Mesenteric fat pad (tissue), 1 donor: Measurements from ENCODE around the gene CCDC136. TPM values are rescaled to one million over a fixed set of nuclear protein-coding genes. Genes with fewer than 3 reads are reported as not detected.
A peak's percentile ranks its signal among the peaks of the same experiment; 100 is the strongest.

ENCODE experiments used
- DNase-seq: peaks from one replicate; pipeline ENCODE4 v3.0.0-alpha.2; 2020; ENCODE audit warnings: low spot score
- total RNA-seq: library from RNA; stranded (reverse); fragmentation: NEBNext Ultra II Directional; extraction: Animal tissue kit (Norgen Biotek cat#: 25700); gene quantifications from one replicate; pipeline ENCODE4 v1.2.1, GENCODE V29; 2021
- donor health status: DM: yes; HTN: yes; CAD: no.

The CCDC136 gene
- total RNA-seq, 1 donor from 2014 or later: 6.8 TPM

DNA sequence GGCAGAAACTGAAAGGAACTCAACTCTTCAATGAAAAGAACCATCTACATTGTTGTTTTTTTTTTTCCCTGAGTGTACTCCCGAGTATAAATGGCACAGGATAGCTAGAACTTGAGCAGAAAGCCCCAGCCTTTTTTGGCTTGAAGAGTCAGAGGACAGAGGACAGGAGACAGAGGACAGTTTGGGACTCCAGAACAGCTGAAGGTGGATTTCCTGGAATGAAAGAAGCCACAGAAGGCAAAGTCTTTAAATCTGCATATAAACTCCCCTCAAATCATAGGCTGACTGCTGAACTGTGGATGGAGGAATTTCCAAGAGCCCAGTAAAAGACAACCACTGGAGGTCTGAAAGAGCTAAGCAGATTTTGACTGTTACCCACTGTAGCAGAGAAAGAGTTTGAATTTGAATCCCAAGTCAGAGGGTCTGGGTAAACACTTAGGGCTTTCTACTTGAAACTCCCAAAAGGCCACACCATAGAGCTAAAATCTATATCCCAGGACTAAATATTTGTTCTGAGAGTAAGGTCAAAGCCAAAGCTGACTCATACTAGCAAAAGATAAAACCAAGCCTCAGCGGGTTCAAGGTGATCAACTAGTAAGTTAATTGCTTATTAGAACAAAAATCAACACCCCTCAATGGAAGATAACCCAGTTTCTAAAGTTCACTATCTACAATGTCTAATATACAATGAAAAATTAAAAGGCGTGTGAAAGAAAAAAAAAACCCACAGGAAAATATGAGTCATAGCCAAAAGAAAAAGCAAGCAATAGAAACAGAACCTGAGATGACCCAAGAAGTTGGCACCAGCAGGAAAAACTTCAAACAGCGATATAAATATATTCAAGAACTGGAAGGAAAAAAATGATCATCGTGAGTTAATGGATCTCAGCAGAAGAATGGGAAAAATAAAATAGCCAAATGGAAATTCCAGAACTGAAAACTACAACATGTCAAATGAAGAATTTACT, 14.3 kb upstream of the CCDC136 start:
- DNase-seq: no peak

GRCh38 chr7:128778946-128779345, 12.8 kb upstream of the CCDC136 start:
- DNase-seq: no peak

GRCh38 chr7:128781126-128781525, 10.6 kb upstream of the CCDC136 start:
- no peak for DNase-seq

DNA sequence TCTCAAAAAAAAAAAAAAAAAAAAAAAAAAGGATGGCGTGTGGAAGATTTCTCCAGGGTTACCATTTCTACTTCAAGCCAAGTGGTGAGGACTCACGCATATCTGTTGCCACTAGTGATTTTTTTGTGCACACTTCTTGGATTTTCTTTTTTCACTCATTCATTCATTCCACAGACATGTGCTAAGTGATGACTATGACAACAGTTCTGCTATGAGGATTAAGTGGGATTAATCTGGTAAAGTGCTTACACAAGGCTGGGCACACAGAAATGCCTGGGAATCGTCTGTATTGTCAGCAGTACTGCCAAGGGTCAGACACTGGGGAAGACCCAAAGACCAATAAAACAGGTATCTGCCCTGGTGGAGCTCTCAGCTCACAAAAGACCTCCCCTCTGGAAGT, 9.9 kb upstream of the CCDC136 start:
- DNase-seq: no peak

DNA sequence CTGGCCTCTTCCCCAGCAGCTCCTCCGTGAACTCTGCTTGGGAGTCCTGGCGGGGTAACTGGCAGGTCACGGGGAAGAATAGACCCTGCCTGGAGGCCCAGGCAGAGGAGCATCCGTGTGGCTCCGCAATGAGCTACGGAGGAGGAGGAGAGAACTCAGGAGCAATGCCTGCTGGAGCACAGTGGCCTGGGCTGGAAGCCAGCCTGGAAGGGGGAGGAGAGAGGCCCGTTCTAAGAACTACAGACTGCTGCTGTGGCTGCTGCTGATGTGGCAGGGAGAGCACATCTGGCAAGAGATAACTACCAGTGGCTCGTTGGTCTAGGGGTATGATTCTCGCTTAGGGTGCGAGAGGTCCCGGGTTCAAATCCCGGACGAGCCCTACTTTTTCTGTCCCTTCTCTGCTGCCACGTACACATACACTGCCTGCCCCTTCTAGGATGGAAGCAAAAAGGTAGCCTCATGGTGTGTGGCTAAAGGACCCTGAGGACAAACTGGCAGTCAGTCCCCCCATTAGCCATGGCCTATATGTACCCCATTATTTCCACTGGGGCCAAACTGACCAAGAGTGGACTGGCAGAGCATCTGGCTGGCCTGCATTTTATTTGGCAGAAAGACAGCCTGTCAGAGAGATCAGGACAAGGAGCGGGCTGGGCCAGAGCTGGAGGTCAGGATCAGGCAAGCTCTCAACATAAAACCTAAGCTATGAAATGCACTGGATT, 8.5 kb upstream of the CCDC136 start:
- DNase-seq: no peak

DNA sequence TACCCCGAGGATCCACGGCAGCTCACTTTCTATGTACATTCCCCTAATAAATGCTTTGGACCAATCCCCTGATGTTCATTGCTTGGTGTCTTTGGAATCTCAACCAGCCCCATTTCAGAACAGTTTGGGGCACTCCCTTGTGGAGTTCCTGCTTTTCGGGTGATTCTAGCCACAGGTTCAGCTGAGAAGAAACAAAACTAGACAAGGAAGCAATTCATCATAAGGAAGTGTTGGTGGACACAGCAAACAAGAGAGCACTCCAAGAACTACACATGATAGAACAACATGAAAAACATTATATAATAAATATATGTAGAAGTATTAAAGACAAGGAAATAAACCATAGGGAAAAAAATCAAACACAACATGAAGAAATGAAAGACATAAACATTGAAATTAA, 6.0 kb upstream of the CCDC136 start:
- no peak for DNase-seq

DNA sequence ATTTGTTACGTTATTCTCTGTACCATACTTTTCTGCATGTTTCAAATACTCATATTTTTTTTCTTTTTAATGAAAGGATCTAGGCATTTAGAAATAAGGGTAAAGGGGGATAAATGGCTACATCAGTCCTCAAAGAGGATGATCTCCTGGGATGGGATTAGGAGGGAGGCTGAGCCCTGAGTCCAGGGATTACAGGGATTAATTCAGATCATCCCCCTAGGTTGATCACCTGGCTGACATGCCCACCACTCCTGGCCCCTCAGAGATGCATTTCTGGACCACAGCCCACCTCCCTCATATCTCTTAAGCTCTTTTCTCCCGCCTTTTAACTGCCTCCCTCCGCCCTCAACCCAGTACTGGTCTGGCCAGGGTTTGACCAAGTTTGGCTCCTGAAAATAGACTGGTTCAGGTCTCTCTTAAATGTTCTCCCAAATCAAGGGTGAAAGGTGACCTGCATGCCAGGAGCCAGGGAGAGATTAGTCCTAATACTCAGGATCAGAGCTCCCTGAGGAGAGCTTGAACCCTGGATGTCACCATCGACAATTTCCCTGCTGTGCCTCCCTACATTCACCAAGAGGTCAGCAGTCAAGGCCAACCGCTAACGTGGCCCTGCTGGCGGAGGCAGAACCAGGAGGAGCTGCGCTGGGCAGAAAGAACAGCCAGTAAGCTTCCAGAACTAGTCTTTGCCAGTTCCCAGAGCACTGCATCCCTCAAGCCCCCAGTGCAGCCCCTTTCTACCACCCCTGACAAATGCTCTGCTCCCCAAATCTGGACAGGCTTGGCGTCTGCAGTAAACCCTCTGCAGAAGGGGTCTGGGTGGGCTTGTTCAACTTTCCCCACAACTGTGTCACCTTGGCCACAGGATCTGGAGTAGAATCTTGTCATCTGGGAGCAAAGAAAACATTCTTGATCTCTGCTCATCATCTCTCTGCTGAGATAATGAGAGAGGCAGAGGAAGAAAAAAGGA, 3.0 kb upstream of the CCDC136 start:
- DNase-seq: no peak

- no peak for DNase-seq
Observed at GRCh38 chr7:128790315-128791041, 1.3 kb upstream of the CCDC136 start.

DNA sequence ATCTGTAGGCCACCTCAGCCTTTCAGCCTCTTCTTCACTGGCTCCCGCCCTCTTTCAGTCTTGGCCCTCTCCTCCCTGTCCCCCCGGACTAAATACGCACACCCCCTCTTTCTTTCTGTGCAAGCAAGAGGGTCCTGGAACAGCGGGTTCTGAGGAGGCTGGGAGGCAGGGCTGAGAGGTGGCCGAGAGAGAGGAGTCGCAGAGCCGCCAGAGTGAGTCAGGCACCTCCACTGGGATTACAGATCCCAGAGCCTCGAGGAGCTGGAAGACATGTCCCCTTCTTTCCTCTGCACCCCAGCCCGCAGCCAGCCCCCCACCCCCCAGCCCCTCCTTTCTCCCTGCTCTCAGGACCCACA, 182 bp downstream of the CCDC136 start:
- no peak for DNase-seq

DNA sequence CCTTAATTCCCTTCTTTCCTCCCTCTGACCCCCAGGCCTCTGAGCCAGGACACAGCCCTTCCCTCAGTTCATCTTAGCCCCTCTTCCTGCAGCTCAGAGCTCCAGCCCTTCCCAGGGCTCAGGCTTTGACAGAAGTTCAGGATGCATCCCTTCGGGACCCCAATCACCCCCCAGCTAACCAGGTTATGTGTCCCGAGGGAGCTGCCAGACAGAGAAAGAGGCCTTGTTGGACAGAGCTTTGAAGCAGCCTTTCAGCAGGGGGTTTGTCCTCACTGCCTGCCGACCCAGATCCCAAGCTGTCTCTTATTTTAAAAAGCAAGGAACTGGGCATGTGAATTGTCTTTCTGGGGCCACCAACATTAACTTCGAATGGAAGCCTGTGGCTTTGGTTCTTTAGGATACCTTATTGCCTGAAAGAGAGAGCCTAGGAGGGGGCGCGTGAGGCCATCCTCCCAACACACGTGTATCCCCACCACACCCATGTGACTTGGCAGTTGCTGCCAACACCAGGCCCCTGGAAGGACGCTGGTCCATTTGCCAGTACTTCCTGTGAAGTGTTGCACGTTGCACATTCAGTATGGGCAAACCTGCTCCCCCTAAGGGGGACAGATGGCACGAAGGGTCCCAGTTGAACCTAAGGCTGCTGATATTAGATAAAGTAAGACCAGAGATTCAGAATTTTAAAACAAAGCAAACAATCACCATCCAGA, 858 bp downstream of the CCDC136 start:
- no peak for DNase-seq

GRCh38 chr7:128793181-128793547, 1.4 kb downstream of the CCDC136 start:
- DNase-seq: no peak

DNA sequence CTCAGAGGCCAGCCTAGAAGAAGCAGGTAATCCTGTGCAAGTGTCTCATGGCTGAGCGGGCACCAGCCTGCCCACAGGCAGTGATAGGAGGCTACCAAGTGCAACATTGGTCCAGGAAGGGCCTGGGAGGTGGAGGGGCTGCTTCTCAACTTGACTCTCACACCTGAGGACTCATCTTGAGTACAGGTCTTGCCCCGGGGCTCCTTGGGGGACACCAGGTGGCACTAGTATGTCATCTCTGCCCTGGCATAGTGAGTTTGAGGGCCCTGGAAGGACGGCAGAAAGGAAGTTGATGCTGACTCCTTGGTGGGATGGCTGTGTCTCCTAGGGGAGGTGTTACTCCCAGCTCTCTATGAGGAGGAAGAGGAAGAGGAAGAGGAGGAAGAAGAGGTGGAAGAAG, 2.3 kb downstream of the CCDC136 start:
- DNase-seq: peak; percentile 53

GRCh38 chr7:128794436-128794835, 2.7 kb downstream of the CCDC136 start:
- DNase-seq: peak; percentile 62

DNA sequence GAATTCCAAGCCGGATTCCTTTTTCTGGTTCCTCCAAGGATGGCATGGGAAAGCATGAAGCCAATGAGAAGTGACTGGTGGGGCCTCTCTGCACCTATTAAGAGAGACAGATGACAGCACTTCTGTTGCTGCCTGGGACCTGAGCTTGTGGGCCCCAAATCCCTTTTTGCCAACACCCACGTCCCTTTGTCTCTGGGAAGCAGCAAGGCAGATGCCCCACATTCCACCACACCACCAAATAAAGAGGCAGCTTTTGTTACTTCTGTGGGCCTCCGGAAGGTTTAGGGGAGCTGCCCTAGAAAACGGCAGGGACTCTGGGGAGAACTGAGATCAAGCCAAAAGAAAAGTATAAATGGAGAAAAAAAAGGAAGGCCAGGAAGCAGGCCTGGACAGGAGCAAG, 3.4 kb downstream of the CCDC136 start:
- DNase-seq: peak; percentile 18

- DNase-seq: peak; percentile 37
Observed at GRCh38 chr7:128796327-128796726, 4.6 kb downstream of the CCDC136 start.

DNA sequence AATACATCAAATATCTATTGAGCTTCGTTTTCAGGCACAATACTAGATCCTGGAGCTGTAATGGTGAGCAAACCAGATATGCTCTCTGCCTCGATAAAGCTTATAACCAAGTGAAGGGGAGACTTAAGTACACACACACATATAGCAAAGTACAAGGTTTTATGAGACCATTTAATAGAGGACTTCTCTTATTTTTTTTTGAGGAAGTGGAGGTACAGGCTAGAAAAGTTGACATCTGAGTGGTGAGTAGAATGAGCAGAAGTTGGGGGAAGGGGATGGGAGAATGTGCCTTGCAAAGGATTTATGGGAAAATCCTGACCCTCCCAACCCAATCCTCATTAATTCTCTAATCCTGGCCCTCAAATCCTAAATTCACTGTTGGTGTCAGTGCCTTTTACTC, 7.7 kb downstream of the CCDC136 start:
- DNase-seq: no peak

- DNase-seq: no peak
Observed at GRCh38 chr7:128800567-128800966, 8.8 kb downstream of the CCDC136 start.

- peak; percentile 30 for DNase-seq
Observed at GRCh38 chr7:128801003-128801402, 9.2 kb downstream of the CCDC136 start.

DNA sequence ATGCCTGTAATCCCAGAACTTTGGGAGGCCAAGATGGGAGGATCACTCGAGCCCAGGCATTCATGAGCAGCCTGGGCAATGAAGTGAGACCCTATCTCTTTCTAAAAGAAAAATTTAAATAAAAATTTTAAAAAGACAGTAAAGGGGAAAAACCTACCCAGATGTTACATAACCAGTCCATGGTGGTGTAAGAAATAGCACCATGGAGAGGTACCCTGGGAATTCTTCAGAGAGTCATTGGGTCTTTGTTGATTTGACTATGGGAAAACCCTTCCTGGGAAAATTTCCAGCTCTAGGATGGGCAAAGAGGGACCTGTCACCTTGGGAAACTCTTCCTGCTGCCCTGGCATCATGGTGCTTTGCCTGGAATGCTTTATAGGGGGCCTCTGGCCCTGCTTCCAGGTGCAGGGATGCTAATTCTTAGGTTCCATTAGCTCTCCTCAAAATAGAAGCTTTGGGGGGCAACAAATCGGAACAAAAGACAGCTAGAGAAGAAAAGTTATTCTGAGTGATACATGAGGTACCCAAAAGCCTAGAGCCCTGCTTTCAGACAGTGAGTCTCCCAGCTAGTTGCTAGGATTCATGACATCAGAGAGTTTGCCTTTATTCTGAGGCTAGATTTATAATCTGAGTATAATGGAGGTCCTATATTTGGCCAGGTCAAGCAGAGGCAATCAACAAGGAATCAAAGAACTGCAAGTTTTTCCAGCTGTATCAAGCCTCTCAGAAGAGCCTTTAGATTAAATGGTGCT, 10.1 kb downstream of the CCDC136 start:
- peak; percentile 18 for DNase-seq
